GDM1 (cell line): ENCODE data around the gene UBE2Q2.

Source experiments
- DNase-seq: peaks from one replicate; lab custom pipeline; 2025; lab: John Stamatoyannopoulos, UW

The UBE2Q2 gene

DNA sequence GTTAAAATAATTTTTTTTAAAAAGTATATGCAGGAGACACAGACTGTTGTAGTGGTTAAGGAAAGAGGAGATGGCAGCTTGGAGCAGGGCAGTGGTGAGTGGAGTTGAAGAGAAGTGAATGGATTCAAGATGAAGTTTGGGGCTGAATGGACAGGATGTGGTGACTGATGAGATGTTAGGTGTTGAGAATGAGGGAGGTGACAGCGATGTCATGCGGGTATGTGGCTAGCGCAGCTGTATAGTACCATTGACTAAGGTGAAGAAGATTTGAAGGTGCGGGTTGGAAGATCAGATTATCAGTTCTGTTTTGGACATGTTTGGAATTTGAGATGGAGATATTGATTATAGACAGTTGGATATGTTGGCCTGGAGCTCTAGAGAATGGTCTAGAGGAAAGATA lies 80.5 kb downstream of the UBE2Q2 start:
- no peak for DNase-seq

- DNase-seq = no peak
These were observed 81.3 kb downstream of the UBE2Q2 start for GRCh38 chr15:75924576-75924975.

GRCh38 chr15:75925440-75925839 lies 82.2 kb downstream of the UBE2Q2 start:
- DNase-seq = no peak

- DNase-seq = no peak
These were observed 83.7 kb downstream of the UBE2Q2 start for GRCh38 chr15:75926931-75927330.

DNA sequence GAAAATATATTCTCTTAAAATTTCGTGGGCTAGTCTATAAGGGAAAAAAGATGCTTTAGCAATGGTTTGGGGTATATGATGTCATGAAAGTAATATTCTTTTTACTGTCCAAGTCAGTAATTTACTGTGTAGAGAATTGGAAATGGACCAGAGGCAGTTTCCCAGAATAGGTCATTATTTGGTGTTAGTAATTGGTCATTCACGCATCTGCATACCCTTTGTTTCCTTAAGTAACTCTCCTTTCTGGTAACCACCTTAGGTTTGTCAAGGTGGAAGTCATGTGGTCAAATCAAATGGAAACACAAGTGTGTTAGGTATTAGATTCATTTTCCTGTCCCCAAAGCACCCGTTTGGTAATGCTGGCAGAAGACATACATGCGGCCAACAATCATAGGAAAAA lies 84.4 kb downstream of the UBE2Q2 start:
- DNase-seq = no peak

GRCh38 chr15:75928680-75929608 lies 85.7 kb downstream of the UBE2Q2 start:
- no peak for DNase-seq

DNA sequence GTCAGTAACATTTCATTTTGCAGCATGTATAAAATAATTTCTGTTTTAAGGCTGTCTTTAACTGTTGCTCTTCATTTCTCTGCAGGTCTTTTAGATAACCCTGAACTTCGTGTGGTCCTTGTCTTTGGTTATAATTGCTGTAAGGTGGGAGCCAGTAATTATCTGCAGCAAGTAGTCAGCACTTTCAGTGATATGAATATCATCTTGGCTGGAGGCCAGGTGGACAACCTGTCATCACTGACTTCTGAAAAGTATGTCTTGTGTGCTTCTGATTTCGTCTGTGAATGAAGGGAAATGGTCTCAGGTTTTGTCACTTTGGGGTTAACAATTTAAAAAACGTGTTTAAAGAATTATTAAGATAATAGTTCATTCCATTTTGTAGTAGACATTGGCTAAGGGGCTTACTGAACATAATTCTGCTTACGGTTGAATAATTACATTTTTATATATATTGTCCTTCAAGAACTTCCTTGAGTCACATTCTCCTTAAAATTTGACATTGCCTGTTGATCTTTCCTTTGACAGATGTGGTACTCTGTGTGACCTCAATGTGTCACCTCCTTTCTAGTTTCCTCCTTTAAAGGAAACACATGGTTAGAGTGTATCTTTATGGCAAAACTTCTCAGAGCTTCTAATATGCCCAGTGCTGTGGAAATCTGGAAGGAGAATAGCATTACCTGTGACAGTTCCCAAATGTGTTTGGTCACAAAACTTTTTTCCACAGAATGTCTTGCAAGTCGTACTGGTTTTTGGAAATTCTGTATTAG lies 86.7 kb downstream of the UBE2Q2 start:
- DNase-seq = no peak

DNA sequence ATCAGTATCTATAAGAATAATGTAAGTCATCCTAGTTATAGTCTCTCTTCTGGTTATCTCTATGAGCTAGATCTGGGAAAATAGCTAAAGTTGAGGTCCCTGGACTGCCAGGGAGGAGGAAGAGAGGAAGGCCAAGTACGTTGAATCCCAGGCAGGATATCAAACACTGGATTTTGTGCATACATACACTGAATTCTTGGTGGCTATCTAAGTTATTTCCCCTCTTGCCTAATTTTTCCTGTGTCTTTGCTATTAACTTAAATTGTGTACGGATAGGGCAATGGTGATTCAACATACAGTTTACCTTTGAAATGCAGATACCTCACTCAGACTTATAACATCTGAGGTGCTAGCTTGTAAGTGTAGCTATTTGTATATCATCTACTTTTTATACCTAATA lies 87.6 kb downstream of the UBE2Q2 start:
- DNase-seq = no peak

GRCh38 chr15:75942464-75942863 lies 99.2 kb downstream of the UBE2Q2 start:
- DNase-seq = no peak

DNA sequence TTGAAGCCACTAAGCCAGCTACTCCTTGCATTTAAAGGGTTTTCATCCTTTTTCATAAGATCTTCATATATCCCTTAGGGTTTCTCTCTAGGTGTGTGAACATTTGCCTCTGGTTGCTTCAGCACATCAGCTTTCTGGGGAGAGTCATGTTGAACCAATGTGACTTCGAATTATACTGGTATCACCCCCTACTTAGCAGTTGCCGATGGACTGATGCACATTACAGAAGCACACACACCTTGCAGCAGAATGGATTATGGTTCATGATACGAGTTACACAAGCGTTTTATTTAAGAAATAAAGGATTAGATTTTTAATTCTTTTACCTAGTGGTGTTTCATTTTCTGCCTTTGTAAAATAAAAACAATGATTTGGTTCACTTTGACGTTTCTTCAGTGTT lies 100.0 kb downstream of the UBE2Q2 start:
- no peak for DNase-seq

DNA sequence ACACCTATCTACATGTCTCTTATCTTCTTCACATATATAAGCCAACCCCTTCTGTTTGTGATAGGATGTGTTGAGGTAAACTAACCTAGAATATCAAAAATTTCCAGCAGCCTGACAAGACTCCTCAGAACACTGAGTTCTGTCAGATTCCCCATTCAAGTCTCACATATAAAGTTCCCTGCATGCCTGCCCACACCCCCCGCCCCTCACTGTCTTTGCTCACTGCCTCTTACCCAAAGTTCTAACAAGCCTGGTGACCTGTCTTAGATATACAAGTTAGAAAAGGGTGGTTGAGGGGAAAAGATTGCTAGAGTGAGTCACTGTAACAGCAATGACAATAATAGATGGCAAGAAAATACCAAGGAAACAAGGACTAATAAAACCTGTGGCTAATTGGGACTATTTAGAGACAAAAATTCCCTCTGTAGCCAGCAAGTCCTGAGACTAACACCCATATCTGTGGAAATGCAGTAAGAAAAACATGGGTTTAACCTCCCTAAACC lies 100.5 kb downstream of the UBE2Q2 start:
- no peak for DNase-seq

GRCh38 chr15:75945953-75946352 lies 102.7 kb downstream of the UBE2Q2 start:
- no peak for DNase-seq

- DNase-seq = no peak
These were observed 103.8 kb downstream of the UBE2Q2 start for GRCh38 chr15:75947092-75947491.

DNA sequence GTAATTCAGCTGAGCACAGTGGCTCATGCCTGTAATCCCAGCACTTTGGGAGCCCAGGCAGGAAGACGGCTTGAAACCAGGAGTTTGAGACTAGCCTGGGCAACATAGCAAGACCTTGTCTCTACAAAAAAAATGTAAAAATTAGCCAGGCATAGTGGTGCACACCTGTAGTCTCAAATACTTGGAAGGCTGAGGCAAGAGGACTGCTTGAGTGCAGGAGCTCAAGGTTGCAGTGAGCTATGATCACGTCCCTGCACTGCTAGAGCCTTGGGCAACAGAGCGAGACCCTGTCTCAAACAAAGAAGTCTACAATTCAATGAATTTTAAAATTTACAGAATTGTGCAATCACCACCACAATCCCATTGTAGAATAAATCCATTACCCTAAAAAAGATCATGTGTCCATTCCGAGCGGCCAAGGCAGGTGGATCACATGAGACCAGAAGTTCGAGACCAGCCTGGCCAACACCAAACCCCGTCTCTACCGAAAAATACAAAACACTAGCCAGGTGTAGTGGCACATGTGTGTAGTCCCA lies 105.6 kb downstream of the UBE2Q2 start:
- DNase-seq = no peak
